GM21529 (cell line): ENCODE results near the gene EMC8.
"Not testable (repeated sequence)": the region's sequence is repeated elsewhere in the genome, so short reads cannot be mapped to it uniquely, and the experiment has no call there.

Experiments
- ATAC-seq: cut with Tn5 transposase; IDR thresholded peaks from one replicate; pipeline ENCODE4 v1.9.1; 2021; ENCODE audit not compliant: unreplicated experiment

The EMC8 gene

GRCh38 chr16:85816159-85816558, 16.8 kb upstream of the EMC8 start:
- no peak for ATAC-seq

GRCh38 chr16:85812811-85813700, 13.7 kb upstream of the EMC8 start:
- no peak for ATAC-seq

- ATAC-seq: no peak
These were observed 12.9 kb upstream of the EMC8 start for GRCh38 chr16:85812031-85812807.

DNA sequence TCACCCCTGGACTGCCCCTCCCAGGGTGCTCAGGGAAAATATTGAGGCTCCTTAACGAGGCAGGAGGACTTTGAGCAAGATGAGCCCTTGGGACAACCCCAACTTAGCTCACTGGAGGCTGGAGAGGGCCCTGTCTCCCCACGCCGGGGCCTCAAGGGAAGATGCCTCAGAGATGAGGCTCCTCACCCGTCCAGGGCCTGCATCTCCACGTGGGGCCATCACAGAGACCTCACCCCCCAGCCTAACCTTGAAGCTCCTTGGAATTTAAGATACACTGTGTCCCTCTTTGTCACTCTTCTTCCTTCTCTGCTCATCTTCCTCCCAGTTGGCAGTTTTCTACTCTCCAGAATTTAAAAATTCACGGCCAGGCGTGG, 11.4 kb upstream of the EMC8 start:
- no peak for ATAC-seq

DNA sequence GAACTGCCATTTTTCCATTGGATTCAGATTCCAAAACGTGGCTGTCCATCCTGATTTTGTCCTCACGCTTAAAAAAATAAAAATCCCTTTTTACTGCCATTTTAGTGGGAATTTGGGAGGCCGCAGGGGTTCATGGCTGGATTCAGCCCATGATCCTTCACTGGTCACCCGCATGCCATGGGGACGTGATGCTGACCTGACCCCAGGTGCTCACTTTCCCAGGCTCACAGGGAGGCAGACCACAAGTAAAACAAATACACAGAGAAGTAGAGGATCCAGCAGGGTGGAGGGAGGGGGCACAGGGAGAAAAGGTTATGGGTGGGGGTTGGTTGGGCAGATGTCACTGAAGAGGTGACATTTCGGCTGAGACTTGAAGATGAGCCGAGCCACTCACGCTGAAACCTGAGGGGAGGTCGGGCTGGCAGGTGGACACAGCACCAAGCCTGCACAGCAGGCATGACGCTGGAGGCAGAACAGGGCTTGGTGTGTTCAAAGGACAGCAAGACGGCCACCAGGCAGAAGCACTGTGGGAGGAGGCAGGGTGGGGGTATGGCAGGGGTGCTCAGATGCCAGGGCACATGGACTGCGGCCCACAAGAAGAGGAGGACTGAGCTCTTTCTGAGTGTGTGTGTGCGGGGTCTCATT, 10.9 kb upstream of the EMC8 start:
- ATAC-seq: no peak

- ATAC-seq: no peak
These were observed 10.3 kb upstream of the EMC8 start for GRCh38 chr16:85809645-85810044.

GRCh38 chr16:85808926-85809325, 9.6 kb upstream of the EMC8 start:
- ATAC-seq: no peak

DNA sequence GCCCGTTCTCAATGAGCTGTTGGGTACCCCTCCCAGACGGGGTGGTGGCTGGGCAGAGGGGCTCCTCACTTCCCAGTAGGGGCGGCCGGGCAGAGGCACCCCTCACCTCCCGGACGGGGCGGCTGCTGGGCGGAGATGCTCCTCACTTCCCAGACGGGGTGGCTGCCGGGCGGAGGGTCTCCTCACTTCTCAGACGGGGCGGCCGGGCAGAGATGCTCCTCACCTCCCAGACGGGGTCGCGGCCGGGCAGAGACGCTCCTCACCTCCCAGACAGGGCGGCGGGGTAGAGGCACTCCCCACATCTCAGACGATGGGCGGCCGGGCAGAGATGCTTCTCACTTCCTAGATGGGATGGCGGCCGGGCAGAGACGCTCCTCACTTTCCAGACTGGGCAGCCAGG, 8.8 kb upstream of the EMC8 start:
- ATAC-seq: not testable (repeated sequence)

DNA sequence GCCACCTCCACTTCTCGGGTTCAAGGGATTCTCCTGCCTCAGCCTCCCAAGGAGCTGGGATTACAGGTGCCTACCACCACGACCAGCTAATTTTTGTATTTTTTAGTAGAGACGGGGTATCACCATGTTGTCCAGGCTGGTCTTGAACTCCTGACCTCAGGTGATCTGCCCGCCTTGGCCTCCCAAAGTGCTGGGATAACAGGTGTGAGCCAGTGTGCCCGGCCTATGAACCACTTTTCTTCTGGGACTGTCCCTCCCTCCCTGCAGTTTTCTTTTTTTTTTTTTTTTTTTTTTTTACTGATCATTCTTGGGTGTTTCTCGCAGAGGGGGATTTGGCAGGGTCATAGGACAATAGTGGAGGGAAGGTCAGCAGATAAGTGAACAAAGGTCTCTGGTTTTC, 8.0 kb upstream of the EMC8 start:
- ATAC-seq: not testable (repeated sequence)

GRCh38 chr16:85806539-85806938, 7.2 kb upstream of the EMC8 start:
- ATAC-seq: no peak

DNA sequence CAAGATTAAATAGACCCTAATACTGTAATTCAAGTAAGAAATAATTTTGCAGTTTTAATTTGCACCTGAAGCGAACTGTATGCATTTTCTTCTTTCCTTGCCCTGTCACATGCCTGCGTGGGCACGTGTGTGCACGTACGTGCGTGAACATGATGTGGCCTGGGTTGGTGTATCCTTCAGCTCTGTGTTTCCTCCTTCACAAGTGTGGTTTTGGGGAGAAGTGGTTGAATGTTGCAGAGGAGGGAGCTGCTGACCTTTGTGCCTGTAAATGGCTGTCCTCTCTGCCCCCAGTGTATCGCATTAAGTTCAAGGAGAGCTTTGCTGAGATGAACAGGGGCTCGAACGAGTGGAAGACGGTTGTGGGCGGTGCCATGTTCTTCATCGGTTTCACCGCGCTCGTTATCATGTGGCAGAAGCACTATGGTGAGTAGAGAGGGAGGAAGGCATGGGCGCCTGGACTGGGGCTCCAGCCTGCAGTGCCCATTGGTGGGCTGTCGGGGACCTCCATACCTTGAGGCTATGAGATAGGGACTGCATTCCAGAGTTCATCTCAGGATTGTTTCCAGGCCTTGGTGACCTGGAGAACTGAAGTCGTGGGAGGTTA, 6.2 kb upstream of the EMC8 start:
- ATAC-seq: no peak

GRCh38 chr16:85803570-85803969, 4.2 kb upstream of the EMC8 start:
- no peak for ATAC-seq

DNA sequence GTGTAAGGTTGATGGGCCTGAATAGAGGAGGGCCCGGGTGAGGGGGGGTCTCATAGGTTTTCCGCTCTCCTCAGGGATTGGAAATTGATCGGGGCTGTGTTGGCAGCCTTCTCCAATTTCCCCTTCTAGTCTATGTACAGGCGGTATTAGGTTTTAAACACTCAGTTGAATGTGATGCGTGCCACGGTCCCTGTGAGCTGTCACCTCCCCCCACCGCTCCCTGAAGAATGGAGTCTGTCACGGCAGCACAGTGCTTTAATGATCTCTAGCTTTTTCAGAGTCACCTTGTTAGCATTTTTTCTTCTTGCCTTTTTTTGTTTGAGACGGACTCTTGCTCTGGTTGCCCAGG, 951 bp upstream of the EMC8 start:
- no peak for ATAC-seq

- ATAC-seq: peak; percentile 19
These were observed 345 bp downstream of the EMC8 start for GRCh38 chr16:85798901-85799496.

GRCh38 chr16:85798283-85798776, 1.0 kb downstream of the EMC8 start:
- ATAC-seq: no peak

- ATAC-seq: no peak
These were observed 2.7 kb downstream of the EMC8 start for GRCh38 chr16:85796599-85796998.

- ATAC-seq: no peak
These were observed 3.2 kb downstream of the EMC8 start for GRCh38 chr16:85796152-85796551.

DNA sequence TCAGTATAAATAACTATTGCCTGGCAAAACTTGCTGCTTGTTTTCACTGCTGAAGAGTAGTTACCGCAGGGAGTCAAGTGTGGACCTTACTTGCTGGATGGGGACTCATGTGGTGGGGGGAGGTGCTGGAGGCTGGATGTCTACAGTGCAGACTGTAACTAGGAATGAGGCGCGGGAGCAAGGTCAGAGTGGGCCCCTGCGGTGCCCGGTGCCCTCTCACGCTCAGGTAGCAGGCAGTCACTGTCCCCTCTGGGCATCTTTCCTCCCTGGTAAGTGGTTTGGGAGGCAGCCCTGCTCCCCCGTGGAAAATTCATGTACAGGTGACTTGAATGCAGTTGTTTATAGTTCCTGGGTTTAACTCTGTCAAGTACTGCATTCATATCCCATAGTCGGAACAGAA, 4.6 kb downstream of the EMC8 start:
- no peak for ATAC-seq

- no peak for ATAC-seq
These were observed 5.6 kb downstream of the EMC8 start for GRCh38 chr16:85793662-85794298.

GRCh38 chr16:85789773-85790172, 9.6 kb downstream of the EMC8 start:
- no peak for ATAC-seq
